Measurements from ENCODE around the gene POLD2.

POLD2 gene

DNA sequence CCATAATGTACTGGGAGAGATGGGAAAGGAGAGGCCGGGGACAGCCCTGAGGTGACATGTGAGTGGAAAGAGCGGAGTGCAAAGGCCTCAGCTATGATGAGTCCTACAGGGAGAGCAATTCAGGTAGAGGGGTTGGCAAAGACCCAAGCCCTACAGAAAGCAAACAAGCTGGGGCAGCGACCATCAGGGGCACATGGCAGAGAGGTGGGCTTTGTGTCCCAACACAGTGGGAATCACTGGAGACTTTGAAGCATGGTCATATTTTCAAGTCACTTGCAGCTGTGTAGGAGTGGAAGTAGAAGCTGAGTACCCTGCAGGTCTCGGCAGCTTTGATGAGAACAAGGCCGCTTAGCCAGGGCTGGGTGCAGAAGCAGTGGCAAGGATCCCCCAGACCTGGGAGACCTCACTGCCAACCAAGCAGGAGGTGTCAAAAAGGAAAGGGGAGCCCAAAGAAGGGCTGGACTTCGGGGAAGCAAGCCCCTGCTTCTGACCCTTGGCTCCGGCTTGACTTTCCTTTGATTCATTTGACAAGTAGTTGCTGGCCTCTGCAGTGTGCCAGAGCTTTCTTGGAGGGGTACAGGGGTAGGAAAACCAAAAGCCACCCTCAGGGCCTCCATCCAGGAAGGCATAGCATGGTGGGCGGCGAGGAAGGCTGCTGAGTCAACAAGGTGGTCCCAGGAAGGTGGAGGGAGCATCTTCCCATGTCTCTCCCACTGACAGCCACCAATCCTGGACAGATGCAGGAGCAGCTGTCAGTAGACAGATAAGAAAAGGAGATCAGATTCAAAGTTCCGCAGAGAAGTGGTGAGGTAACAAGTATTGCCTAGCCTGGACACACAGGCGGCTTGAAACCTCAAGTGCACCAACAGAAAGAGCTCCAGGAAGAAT is 56.0 kb downstream of the POLD2 start:
- TF ChIP-seq SIN3A (IDR thresholded peaks at IDR 0.05; ENCODE audit: borderline replicate concordance, insufficient read depth, low read length), result no peak
- TF ChIP-seq, protein P1, sequence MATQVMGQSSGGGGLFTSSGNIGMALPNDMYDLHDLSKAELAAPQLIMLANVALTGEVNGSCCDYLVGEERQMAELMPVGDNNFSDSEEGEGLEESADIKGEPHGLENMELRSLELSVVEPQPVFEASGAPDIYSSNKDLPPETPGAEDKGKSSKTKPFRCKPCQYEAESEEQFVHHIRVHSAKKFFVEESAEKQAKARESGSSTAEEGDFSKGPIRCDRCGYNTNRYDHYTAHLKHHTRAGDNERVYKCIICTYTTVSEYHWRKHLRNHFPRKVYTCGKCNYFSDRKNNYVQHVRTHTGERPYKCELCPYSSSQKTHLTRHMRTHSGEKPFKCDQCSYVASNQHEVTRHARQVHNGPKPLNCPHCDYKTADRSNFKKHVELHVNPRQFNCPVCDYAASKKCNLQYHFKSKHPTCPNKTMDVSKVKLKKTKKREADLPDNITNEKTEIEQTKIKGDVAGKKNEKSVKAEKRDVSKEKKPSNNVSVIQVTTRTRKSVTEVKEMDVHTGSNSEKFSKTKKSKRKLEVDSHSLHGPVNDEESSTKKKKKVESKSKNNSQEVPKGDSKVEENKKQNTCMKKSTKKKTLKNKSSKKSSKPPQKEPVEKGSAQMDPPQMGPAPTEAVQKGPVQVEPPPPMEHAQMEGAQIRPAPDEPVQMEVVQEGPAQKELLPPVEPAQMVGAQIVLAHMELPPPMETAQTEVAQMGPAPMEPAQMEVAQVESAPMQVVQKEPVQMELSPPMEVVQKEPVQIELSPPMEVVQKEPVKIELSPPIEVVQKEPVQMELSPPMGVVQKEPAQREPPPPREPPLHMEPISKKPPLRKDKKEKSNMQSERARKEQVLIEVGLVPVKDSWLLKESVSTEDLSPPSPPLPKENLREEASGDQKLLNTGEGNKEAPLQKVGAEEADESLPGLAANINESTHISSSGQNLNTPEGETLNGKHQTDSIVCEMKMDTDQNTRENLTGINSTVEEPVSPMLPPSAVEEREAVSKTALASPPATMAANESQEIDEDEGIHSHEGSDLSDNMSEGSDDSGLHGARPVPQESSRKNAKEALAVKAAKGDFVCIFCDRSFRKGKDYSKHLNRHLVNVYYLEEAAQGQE (IDR thresholded peaks at IDR 0.05; ENCODE audit: insufficient read depth in 1 of 2, low read depth in 2 of 2, low read length in 2 of 2), result no peak

DNA sequence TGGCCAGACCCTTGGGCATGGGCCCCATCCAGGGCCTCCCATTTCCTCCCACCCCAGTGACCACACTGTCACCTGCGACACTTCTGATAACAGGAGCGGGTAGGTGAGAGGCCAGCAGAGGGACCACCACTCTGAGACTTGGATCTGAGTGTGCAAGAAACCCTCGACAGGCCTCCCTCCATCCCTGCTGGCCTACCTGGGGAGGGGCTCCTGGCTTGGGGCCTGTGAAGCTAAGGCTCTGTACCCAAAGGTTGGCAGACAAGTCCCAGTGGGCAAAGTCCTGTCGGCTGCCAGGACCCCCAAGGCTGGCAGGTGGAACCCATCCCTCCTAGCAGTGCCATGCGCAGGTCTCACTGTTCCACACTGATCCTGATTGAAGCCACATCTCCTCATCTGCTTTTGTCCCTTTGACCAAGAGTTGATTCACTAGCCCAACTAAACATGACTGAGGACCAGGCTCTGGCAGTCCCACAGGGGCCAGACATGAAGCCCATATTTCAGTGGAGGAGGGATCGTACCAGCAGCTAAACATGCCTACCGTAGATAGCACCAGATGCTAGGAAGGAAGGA is 56.8 kb downstream of the POLD2 start:
- TF ChIP-seq SIN3A (IDR thresholded peaks at IDR 0.05; ENCODE audit: borderline replicate concordance, insufficient read depth, low read length) (no peak), TAF1 (IDR thresholded peaks at IDR 0.05; ENCODE audit: borderline replicate concordance, insufficient read depth, low read length) (no peak), FOXP2 (optimal IDR thresholded peaks at IDR 0.05; ENCODE audit: borderline replicate concordance, extremely low read depth, extremely low read length, insufficient read depth) (no peak), POLR2AphosphoS5 (IDR thresholded peaks at IDR 0.05; ENCODE audit: low read depth, low read length) (no peak)
- TF ChIP-seq, protein P1 (IDR thresholded peaks at IDR 0.05; ENCODE audit: insufficient read depth in 1 of 2, low read depth in 2 of 2, low read length in 2 of 2), result no peak

GRCh38 chr7:44066111-44066460 is 57.3 kb downstream of the POLD2 start:
- TF ChIP-seq TAF1 (IDR thresholded peaks at IDR 0.05; ENCODE audit: borderline replicate concordance, insufficient read depth, low read length) (no peak), SIN3A (IDR thresholded peaks at IDR 0.05; ENCODE audit: borderline replicate concordance, insufficient read depth, low read length) (no peak)

GRCh38 chr7:44065431-44066110 is 57.8 kb downstream of the POLD2 start, which contains the start of gene PGAM2:
PGAM2 (minus strand) TSS chr7:44065567; CDS start chr7:44065529, 38 bp downstream.
- no peak for TF ChIP-seq FOXP2 (optimal IDR thresholded peaks at IDR 0.05; ENCODE audit: borderline replicate concordance, extremely low read depth, extremely low read length, insufficient read depth)
- TF ChIP-seq, protein P1 (IDR thresholded peaks at IDR 0.05; ENCODE audit: insufficient read depth in 1 of 2, low read depth in 2 of 2, low read length in 2 of 2), result no peak
- TF ChIP-seq SIN3A (IDR thresholded peaks at IDR 0.05; ENCODE audit: borderline replicate concordance, insufficient read depth, low read length), result no peak
- TF ChIP-seq POLR2AphosphoS5 (IDR thresholded peaks at IDR 0.05; ENCODE audit: low read depth, low read length), result no peak; the same call in 1 of the 2 replicates
- no peak for TF ChIP-seq TAF1 (IDR thresholded peaks at IDR 0.05; ENCODE audit: borderline replicate concordance, insufficient read depth, low read length)

- TF ChIP-seq, protein P1 (IDR thresholded peaks at IDR 0.05; ENCODE audit: insufficient read depth in 1 of 2, low read depth in 2 of 2, low read length in 2 of 2), result no peak
- TF ChIP-seq SIN3A (IDR thresholded peaks at IDR 0.05; ENCODE audit: borderline replicate concordance, insufficient read depth, low read length), result no peak
Observed at GRCh38 chr7:44064791-44065430, 58.4 kb downstream of the POLD2 start.
